ENCODE results near the gene IRGQ. TPM values are rescaled to one million over a fixed set of nuclear protein-coding genes. Genes with fewer than 3 reads are reported as not detected.

The IRGQ gene
- total RNA-seq, 1 experiment from 2014 or later, result 37.7 TPM

- POLR2A ChIA-PET (ENCODE audit: low non-redundant PET), result no interaction called here
- H3K27me3 ChIP-seq (replicated peaks; ENCODE audit: insufficient read depth, low read depth, low read length, poor library complexity), result no peaks in the 10 kb centered on the region
- CTCF ChIA-PET, result no interaction called here
- intact Hi-C loops (cut with micrococcal nuclease; ENCODE audit: unreplicated experiment), result no loop called here
- H3K27ac ChIP-seq (ENCODE audit: low read depth, low read length, poor library complexity, severe bottlenecking), result no peak overlapping the region
- TF ChIP-seq EZH2 (IDR thresholded peaks at IDR 0.05; ENCODE audit: borderline replicate concordance, low read depth, low read length, poor library complexity, severe bottlenecking), result no peak
- TF ChIP-seq, protein P1, sequence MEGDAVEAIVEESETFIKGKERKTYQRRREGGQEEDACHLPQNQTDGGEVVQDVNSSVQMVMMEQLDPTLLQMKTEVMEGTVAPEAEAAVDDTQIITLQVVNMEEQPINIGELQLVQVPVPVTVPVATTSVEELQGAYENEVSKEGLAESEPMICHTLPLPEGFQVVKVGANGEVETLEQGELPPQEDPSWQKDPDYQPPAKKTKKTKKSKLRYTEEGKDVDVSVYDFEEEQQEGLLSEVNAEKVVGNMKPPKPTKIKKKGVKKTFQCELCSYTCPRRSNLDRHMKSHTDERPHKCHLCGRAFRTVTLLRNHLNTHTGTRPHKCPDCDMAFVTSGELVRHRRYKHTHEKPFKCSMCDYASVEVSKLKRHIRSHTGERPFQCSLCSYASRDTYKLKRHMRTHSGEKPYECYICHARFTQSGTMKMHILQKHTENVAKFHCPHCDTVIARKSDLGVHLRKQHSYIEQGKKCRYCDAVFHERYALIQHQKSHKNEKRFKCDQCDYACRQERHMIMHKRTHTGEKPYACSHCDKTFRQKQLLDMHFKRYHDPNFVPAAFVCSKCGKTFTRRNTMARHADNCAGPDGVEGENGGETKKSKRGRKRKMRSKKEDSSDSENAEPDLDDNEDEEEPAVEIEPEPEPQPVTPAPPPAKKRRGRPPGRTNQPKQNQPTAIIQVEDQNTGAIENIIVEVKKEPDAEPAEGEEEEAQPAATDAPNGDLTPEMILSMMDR (conservative IDR thresholded peaks at IDR 0.05; ENCODE audit: low read depth, low read length), result no peak
- no peaks in the 10 kb centered on the region for H3K36me3 ChIP-seq (ENCODE audit: insufficient read depth, low read length, poor library complexity, severe bottlenecking)
- no peak overlapping the region for H3K4me3 ChIP-seq (ENCODE audit: low read depth, low read length, poor library complexity, severe bottlenecking)
- no peak for DNase-seq (ENCODE audit: low spot score)
- H3K4me1 ChIP-seq (ENCODE audit: insufficient read depth, low read length, poor library complexity, severe bottlenecking), result peaks cover 23% of the 10 kb centered on the region
- no TSS peak for BruUV-seq (replicated peaks)
- no peaks in the 10 kb centered on the region for H3K9me3 ChIP-seq (ENCODE audit: low read depth, low read length, poor library complexity, severe bottlenecking)
Measured at GRCh38 chr19:43578787-43579186, 17.1 kb downstream of the IRGQ start.

DNA sequence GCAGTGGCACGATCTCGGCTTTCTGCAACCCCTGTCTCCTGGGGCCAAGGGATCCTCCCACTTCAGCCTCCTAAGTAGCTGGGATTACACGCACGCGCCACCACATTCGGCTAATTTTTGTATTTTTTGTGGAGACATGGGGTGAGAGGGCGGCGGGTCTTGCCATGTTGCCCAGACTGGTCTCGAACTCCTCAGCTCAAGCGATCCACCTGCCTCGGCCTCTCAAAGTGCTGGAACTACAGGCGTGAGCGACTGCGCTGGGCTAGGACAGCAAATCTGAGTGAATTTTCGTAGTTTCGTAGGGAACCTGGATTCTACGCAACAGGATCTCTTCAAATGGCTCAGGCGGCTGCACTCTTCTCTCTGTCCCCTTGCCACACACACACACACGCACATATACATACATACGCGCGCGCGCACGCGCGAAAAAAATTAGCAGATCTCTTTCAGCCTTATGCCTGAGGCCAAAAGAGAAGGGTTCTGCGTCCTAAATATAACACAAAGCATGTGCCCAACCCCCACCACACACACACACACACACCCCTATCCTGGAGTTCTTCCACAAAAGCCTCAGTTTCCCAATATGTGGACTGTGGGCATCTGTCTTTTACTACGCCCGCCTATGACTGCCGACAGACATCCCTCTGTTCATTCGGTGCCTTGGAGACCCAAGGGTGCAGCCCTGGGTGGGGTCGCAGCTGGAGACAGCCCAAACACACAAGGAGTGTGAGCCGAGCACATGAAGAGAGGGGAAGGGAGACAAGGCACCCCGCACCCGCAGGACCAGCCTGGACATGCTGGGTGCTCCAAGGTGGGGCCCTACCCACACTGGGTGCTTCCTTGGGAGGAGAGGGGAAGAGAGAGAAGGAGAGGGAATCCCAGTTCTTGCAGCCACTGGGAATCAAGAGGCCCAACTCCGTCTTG, 19.7 kb downstream of the IRGQ start:
- TF ChIP-seq, protein P1 (conservative IDR thresholded peaks at IDR 0.05; ENCODE audit: low read depth, low read length), result no peak
- TF ChIP-seq EZH2 (IDR thresholded peaks at IDR 0.05; ENCODE audit: borderline replicate concordance, low read depth, low read length, poor library complexity, severe bottlenecking), result no peak
- Histone ChIP-seq H3K4me3 (ENCODE audit: low read depth, low read length, poor library complexity, severe bottlenecking) (peak overlapping the region; percentile 94), H3K36me3 (ENCODE audit: insufficient read depth, low read length, poor library complexity, severe bottlenecking) (peaks cover 4% of the 10 kb centered on the region), H3K4me1 (ENCODE audit: insufficient read depth, low read length, poor library complexity, severe bottlenecking) (peaks cover 20% of the 10 kb centered on the region), H3K27ac (ENCODE audit: low read depth, low read length, poor library complexity, severe bottlenecking) (peak overlapping the region; percentile 94), H3K27me3 (replicated peaks; ENCODE audit: insufficient read depth, low read depth, low read length, poor library complexity) (no peaks in the 10 kb centered on the region), H3K9me3 (ENCODE audit: low read depth, low read length, poor library complexity, severe bottlenecking) (no peaks in the 10 kb centered on the region)
- no peak for DNase-seq (ENCODE audit: low spot score)
- no TSS peak for BruUV-seq (replicated peaks)
- ChIA-PET POLR2A (ENCODE audit: low non-redundant PET) (no interaction called here), CTCF (no interaction called here)
- intact Hi-C loops (cut with micrococcal nuclease; ENCODE audit: unreplicated experiment), result loop anchor here (1.0 kb wide), 1 partner anchor 20 kb away; the partner anchor contains the start of genes IRGQ and ZNF576

DNA sequence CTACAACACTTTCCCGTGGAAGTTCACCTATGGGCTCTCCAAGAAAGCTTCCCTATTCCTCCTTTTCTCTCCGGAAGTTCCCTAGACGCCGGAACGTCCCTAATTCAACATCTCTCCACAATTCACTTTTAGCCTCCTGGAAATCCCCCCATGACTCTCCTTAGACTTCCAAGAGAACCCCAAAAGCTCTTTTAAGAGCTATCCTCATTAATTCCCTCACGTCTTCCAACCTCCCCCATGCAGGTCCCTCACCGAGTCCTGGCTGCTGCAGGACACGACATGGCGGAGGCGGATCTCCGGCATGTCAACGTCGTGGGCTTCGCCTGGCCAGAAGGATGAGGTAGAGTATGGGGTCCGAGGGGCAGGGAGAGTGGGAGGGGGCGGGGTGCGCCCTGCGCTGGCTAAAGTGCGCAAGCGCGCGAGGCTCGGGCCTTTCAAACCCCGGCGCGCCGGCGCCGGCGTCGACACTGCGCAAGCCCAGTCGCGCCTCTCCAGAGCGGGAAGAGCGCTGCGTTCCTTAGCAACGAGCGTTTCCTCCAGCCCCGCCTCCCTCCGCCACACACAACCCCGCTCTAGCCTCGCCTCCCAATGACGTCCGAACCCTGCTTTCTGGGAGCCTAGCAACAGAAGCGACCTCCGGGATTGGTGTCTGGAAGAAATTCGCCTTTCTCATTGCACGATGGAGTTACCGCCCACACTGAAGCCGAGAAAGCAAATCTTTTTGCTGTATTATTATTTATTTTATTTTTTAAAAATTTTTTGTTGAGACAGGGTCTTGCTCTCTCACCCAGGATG, 20.6 kb downstream of the IRGQ start, which contains the start of the genes PINLYP and XRCC1:
TSS of gene PINLYP (plus strand) at position 646 of the 795 bp plus-strand sequence. CDS start 1,391 bp downstream, outside the sequence.
TSS of gene XRCC1 (minus strand) at position 372 of the 795 bp plus-strand sequence. CDS start at position 303, 69 bp downstream.
- no peaks in the 10 kb centered on the region for H3K9me3 ChIP-seq (ENCODE audit: low read depth, low read length, poor library complexity, severe bottlenecking)
- peaks cover 4% of the 10 kb centered on the region for H3K36me3 ChIP-seq (ENCODE audit: insufficient read depth, low read length, poor library complexity, severe bottlenecking)
- CTCF ChIA-PET, result interaction anchor here (1.2 kb wide), 1 partner anchor 20 kb away, joined by 5 read pairs; no protein-coding TSS in a partner anchor
- DNase-seq (ENCODE audit: low spot score), result peak; percentile 99
- no TSS peak for BruUV-seq (replicated peaks)
- no peak for TF ChIP-seq EZH2 (IDR thresholded peaks at IDR 0.05; ENCODE audit: borderline replicate concordance, low read depth, low read length, poor library complexity, severe bottlenecking)
- TF ChIP-seq, protein P1 (conservative IDR thresholded peaks at IDR 0.05; ENCODE audit: low read depth, low read length), result no peak
- H3K4me3 ChIP-seq (ENCODE audit: low read depth, low read length, poor library complexity, severe bottlenecking), result peak within 1 kb of the TSS; percentile 94
- intact Hi-C loops (cut with micrococcal nuclease; ENCODE audit: unreplicated experiment), result loop anchor here (1.0 kb wide), 1 partner anchor 21 kb away; the partner anchor contains the start of genes IRGQ and ZNF576
- POLR2A ChIA-PET (ENCODE audit: low non-redundant PET), result no interaction called here
- H3K4me1 ChIP-seq (ENCODE audit: insufficient read depth, low read length, poor library complexity, severe bottlenecking), result peaks cover 16% of the 10 kb centered on the region
- H3K27me3 ChIP-seq (replicated peaks; ENCODE audit: insufficient read depth, low read depth, low read length, poor library complexity), result no peaks in the 10 kb centered on the region
- H3K27ac ChIP-seq (ENCODE audit: low read depth, low read length, poor library complexity, severe bottlenecking), result peak within 1 kb of the TSS; percentile 94
